ENCODE data around the gene SLX9.

GRCh38 chr21:44996501-44996921, 56.7 kb downstream of the SLX9 start:
- no peak for TF ChIP-seq EP300 (IDR thresholded peaks at IDR 0.05)
- no peak for TF ChIP-seq POLR2A (IDR thresholded peaks at IDR 0.05)
- TF ChIP-seq CTCF (IDR thresholded peaks at IDR 0.05): no peak

All from sigmoid colon (tissue), 4 donors.